GM21576 (cell line): ENCODE results near the gene KMO.

Source experiments
- ATAC-seq: cut with Tn5 transposase; IDR thresholded peaks from one replicate; pipeline ENCODE4 v1.9.1; 2021; ENCODE audit warnings: mild to moderate bottlenecking, moderate library complexity; ENCODE audit not compliant: unreplicated experiment

Gene KMO

DNA sequence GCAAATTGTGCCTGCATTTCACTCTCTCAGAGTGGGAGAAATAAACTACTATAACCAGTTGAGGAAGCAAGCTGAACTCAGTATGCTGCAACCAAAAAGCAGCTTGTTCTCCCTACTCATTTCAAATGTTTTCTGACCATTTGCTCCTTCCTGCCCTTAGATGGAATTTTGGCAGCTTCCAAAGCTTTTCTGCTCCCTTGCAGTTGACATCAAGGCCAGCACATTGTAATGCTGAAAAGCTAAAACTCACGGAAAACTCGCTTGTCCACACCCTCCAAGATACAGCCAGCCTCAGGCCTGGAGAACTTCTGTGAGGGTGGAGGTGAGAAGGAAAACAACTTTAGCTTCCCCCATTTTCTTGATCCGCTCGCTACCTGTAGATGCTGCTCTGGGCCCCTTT, 113.0 kb downstream of the KMO start:
- no peak for ATAC-seq
